GM12878 (cell line): Measurements from ENCODE around the gene TOMM40L. TPM values are rescaled to one million over a fixed set of nuclear protein-coding genes. Genes with fewer than 3 reads are reported as not detected.

Source experiments
- ATAC-seq: fragments of 200-7000 bp; cut with Tn5 transposase; 3 replicates; pipeline ENCODE4 v1.9.1; 2020; ENCODE audit warnings: mild to moderate bottlenecking, moderate library complexity
- BruUV-seq: library from RNA; stranded (reverse); fragments of 400-500 nt; replicated peaks from 2 replicates; lab custom pipeline; 2021; lab: Mats Ljungman, UMichigan
- CTCF ChIA-PET: fragments of 300-600 bp; sonication (Branson Sonifier 250); formaldehyde crosslinking; extraction: SDS; loops from one replicate; lab custom pipeline; 2021; ENCODE audit warnings: inconsistent platforms; lab: Yijun Ruan, JAX
- POLR2A ChIA-PET: fragments of 350-600 bp; formaldehyde crosslinking; extraction: SDS; loops from one replicate; lab custom pipeline; 2021; ENCODE audit warnings: inconsistent platforms; lab: Charles Lee
- RAD21 ChIA-PET: fragments of 300-600 bp; sonication (Branson Sonifier 250); formaldehyde crosslinking; loops from one replicate; lab custom pipeline; 2023; ENCODE audit warnings: antibody characterized with exemption; ENCODE audit not compliant: unreplicated experiment; lab: Charles Lee
- SMC1A ChIA-PET: fragments of 300-600 bp; sonication (Branson Sonifier 250); formaldehyde crosslinking; loops from one replicate; lab custom pipeline; 2023; ENCODE audit not compliant: unreplicated experiment, uncharacterized antibody; lab: Charles Lee
- DNase-seq: peaks from one replicate; pipeline ENCODE4 v3.0.0-alpha.2; 2011; ENCODE audit warnings: low read depth, low spot score
- FAIRE-seq: peaks from 3 replicates; lab custom pipeline; 2011; peaks lifted over from hg19 to GRCh38; lab: Jason Lieb, UNC
- H2AFZ ChIP-seq: 2 replicates; pipeline ENCODE4 v1.6.0; 2011; ENCODE audit warnings: low read depth, low read length, control low read depth; ENCODE audit not compliant: control insufficient read depth
- H3K27ac ChIP-seq: 2 replicates; pipeline ENCODE4 v1.5.1; 2011; ENCODE audit warnings: control low read depth; ENCODE audit not compliant: control insufficient read depth, insufficient read depth
- H3K27me3 ChIP-seq, 2 experiments: replicated peaks in 1 of 2; 2 replicates each; pipeline versions ENCODE4 v1.6.0 to v1.6.1; 2011; ENCODE audit warnings: low read length in 1 of 2; ENCODE audit not compliant: control insufficient read depth in 2 of 2, insufficient read depth in 2 of 2
- H3K36me3 ChIP-seq, 2 experiments: 2 replicates each; pipeline ENCODE4 v1.5.1; 2011; ENCODE audit warnings: low read length in 1 of 2; ENCODE audit not compliant: control insufficient read depth in 2 of 2, insufficient read depth in 2 of 2
- H3K4me1 ChIP-seq: 2 replicates; pipeline ENCODE4 v1.6.1; 2011; ENCODE audit warnings: mild to moderate bottlenecking, low read length, moderate library complexity, mixed read lengths; ENCODE audit not compliant: control insufficient read depth, insufficient read depth
- H3K4me2 ChIP-seq: 2 replicates; pipeline ENCODE4 v1.6.0; 2011; ENCODE audit warnings: control low read depth; ENCODE audit not compliant: control insufficient read depth, insufficient read depth
- H3K4me3 ChIP-seq: fragments of 200-600 bp; sonication (generic); 2 replicates; pipeline ENCODE4 v1.5.1; 2016
- H3K79me2 ChIP-seq: 2 replicates; pipeline ENCODE4 v1.6.0; 2011; ENCODE audit warnings: low read length; ENCODE audit not compliant: control insufficient read depth, insufficient read depth
- H3K9ac ChIP-seq: 2 replicates; pipeline ENCODE4 v1.8.0; 2011; ENCODE audit warnings: low read length, control low read depth, mixed read lengths; ENCODE audit not compliant: control insufficient read depth, insufficient read depth
- H3K9me3 ChIP-seq: replicated peaks from 3 replicates; pipeline ENCODE4 v1.5.1; 2011; ENCODE audit warnings: mild to moderate bottlenecking, low read length; ENCODE audit not compliant: control insufficient read depth, insufficient read depth
- H4K20me1 ChIP-seq: 2 replicates; pipeline ENCODE4 v1.6.0; 2011; ENCODE audit not compliant: control insufficient read depth, insufficient read depth
- CEBPZ ChIP-seq: fragments of 150-350 bp; IDR thresholded peaks from 2 replicates; pipeline ENCODE4 v1.6.1; 2016; ENCODE audit warnings: low read depth, low read length
- CTCF ChIP-seq, 3 experiments: IDR thresholded peaks in 2 of 3; conservative IDR thresholded peaks in 1 of 3; 2 replicates each; pipeline ENCODE4 v1.5.1; 2011; ENCODE audit warnings: low read depth in 3 of 3, low read length in 3 of 3, mild to moderate bottlenecking in 3 of 3, control low read depth in 2 of 3, moderate library complexity in 2 of 3, inconsistent platforms in 1 of 3, mixed read lengths in 1 of 3; ENCODE audit not compliant: control insufficient read depth in 2 of 3, insufficient read depth in 1 of 3; ENCODE audit errors: extremely low read depth in 1 of 3
- CUX1 ChIP-seq: IDR thresholded peaks from 2 replicates; pipeline ENCODE4 v1.6.1; 2012; ENCODE audit warnings: improper control_type of control experiment, low read depth, low read length; ENCODE audit not compliant: insufficient replicate concordance
- NBN ChIP-seq: fragments of 450-650 bp; IDR thresholded peaks from 2 replicates; pipeline ENCODE4 v1.6.1; 2016
- RCOR1 ChIP-seq: conservative IDR thresholded peaks from 2 replicates; pipeline ENCODE4 v1.6.1; 2012; ENCODE audit warnings: low read depth, low read length, improper control_type of control experiment
- ZNF217 ChIP-seq: fragments of 450-650 bp; IDR thresholded peaks from 2 replicates; pipeline ENCODE4 v1.6.1; 2017; ENCODE audit warnings: antibody characterized with exemption, mild to moderate bottlenecking
- WGBS: methylation state at CpG from one replicate; pipeline ENCODE4 v1.1.6; 2016; ENCODE audit warnings: low lambda C conversion rate; ENCODE audit not compliant: insufficient replicate concordance, insufficient coverage; ENCODE audit errors: missing lambda C conversion rate; 5-methylcytosine and 5-hydroxymethylcytosine counted together
- in situ Hi-C: fragments of 300-500 bp; cut with MboI; formaldehyde crosslinking; loops from 9 replicates; pipeline ENCODE4 v1.14.3; 2018; ENCODE audit warnings: mixed read lengths
- intact Hi-C: fragments of 100-400 bp; cut with micrococcal nuclease; formaldehyde crosslinking; loops from one replicate; pipeline ENCODE4 v1.14.2; 2022; ENCODE audit not compliant: unreplicated experiment
- polyA plus RNA-seq, 11 experiments: library from polyadenylated mRNA; depleted of rRNA in 4 of 11; unstranded in 6 of 11; stranded (reverse) in 5 of 11; fragments of >200 nt; fragmentation: Nextera tagmentation in 4 of 11; fragmentation: Illumina TruSeq in 1 of 11; extraction: Ambion mirVana in 4 of 11; extraction: Trizol in 1 of 11; gene quantifications; 1 replicate in 1 of 11; 2 replicates in 10 of 11; pipeline versions ENCODE4 v1.2.1 to v1.2.3, GENCODE V29; 2011 to 2016; ENCODE audit warnings: inconsistent platforms in 2 of 11, missing spikeins in 2 of 11, low read depth in 1 of 11
- total RNA-seq, 4 experiments: library from RNA; depleted of rRNA in 3 of 4; stranded (reverse); fragments of >200 nt in 3 of 4; fragmentation: Illumina TruSeq in 1 of 4; extraction: Trizol in 1 of 4; gene quantifications; 2 replicates each; pipeline versions ENCODE4 v1.2.1 to v1.2.3, GENCODE V29; 2013 to 2021

Gene TOMM40L
- total and polyA plus RNA-seq, 10 of the 15 experiments (the other 5 are each of a cell fraction or from before 2014, with no cell fraction given): 5.9 to 21.6 (median 15.7) TPM

GRCh38 chr1:161185732-161186311, 40.0 kb upstream of the TOMM40L start:
- CTCF ChIA-PET: interaction anchor here (1.0 to 4.5 kb wide), 11 partner anchors 9 to 196 kb away, joined by 3 to 30 read pairs (median 4); partner anchors contain the start of genes B4GALT3, NDUFS2, PPOX and TOMM40L
- H3K4me2 ChIP-seq: peak overlapping the region; percentile 81
- H3K9me3 ChIP-seq: no peaks in the 10 kb centered on the region
- no peaks in the 10 kb centered on the region for H3K27me3 ChIP-seq
- peak overlapping the region; percentile 97 for H3K27ac ChIP-seq
- peak; percentile 63 for ATAC-seq
- H4K20me1 ChIP-seq: no peaks in the 10 kb centered on the region
- peak; percentile 73 for DNase-seq
- H3K4me1 ChIP-seq: peaks cover 54% of the 10 kb centered on the region
- H3K4me3 ChIP-seq: peak overlapping the region; percentile 11; the same call in 1 of the 2 replicates
- POLR2A ChIA-PET: interaction anchor here (0.6 to 1.6 kb wide), 13 partner anchors 9 to 205 kb away, joined by 3 to 8 read pairs (median 4); partner anchors contain the start of genes B4GALT3, NDUFS2, PPOX and TOMM40L
- SMC1A ChIA-PET: interaction anchor here (0.6 to 3.0 kb wide), 12 partner anchors 8 to 1995 kb away, joined by 3 to 19 read pairs (median 5); partner anchors contain the start of genes B4GALT3, NDUFS2, PPOX and TOMM40L
- TSS peak; percentile 62 for BruUV-seq
- in situ Hi-C loops: no loop called here
- FAIRE-seq: peak; percentile 71
- intact Hi-C loops: no loop called here
- 0% methylated on average over 2 of the region's 2 CpGs for WGBS
- RAD21 ChIA-PET: interaction anchor here (1.0 to 2.4 kb wide), 6 partner anchors 9 to 120 kb away, joined by 3 to 13 read pairs (median 8); partner anchors contain the start of genes NDUFS2 and TOMM40L
- H3K36me3 ChIP-seq: no peaks in the 10 kb centered on the region
- peak overlapping the region; percentile 59 for H3K9ac ChIP-seq
- peak overlapping the region; percentile 49 for H2AFZ ChIP-seq
- peaks cover 14% of the 10 kb centered on the region for H3K79me2 ChIP-seq
- TF ChIP-seq CTCF (IDR thresholded peaks at IDR 0.05 in 2 of 3, conservative IDR thresholded peaks at IDR 0.05 in 1 of 3; ENCODE audit: control insufficient read depth in 2 of 3, extremely low read depth in 1 of 3, insufficient read depth in 1 of 3, low read depth in 3 of 3, low read length in 3 of 3) (no peak), NBN (0 out of 2 replicates have a peak, but pooled peaks have one; percentile 46), CEBPZ (no peak), CUX1 (peak; percentile 34), RCOR1 (0 out of 2 replicates have a peak, but pooled peaks have one; percentile 54), ZNF217 (peak; percentile 80)
